ENCODE measurements around the gene COLEC11.

GRCh38 chr2:3637692-3638455 is 43.0 kb downstream of the COLEC11 start:
- TF ChIP-seq POLR2A (IDR thresholded peaks at IDR 0.05), result no peak
- TF ChIP-seq CTCF (IDR thresholded peaks at IDR 0.05), result no peak

Measured in esophagus squamous epithelium (tissue), 4 donors.